RPMI8226 (cell line): ENCODE data around the gene SLC15A4.
"Not testable (repeated sequence)": the region's sequence is repeated elsewhere in the genome, so short reads cannot be mapped to it uniquely, and the experiment has no call there.

Source experiments
- DNase-seq: peaks from one replicate; pipeline ENCODE4 v3.0.0-alpha.2; 2015

SLC15A4 gene

DNA sequence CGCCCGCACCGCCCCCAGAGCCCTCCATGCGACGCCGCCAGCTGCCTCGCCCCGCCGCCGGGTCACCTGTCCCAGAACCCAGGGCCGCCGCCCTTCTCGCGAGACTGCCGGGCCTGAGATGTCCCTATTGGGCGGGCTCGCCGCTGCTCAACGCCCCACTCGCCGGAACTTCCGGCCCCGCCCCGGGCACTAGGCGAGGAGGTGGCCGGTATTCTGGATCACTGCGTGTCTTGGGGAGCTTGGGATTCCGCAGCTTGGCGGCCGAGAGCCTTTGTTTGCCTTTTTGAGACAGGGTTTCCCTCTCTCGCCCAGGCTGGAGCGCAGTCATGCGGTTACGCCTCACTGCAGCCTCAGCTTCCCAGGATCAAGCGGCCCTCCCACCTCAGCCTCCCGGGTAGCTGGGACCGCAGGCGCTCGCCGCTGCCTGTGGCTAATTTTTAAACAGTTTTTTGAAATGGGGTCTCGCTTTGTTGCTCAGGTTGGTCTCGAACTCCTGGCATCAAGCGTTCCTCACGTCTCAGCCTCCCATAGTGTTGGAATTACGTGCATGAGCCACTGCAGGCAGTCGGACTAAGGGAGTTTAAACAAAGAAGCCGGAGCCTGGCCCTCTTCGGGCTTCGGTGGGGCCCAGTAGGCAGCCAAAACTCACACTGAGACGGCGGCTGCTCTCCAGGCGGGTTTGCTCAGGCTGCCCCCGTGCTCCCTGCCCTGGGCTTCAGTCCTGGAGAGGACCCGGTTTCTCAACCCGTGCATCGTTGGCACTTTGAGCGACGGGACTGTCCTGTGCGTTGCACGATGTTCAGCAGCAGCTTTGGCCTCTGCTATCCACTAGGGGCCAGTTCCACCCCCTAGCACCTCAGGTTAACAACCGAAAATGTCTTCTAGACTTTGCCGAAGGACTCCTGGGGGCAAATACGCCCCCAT, at the start of gene SLC15A4:
SLC15A4 (minus strand) TSS at position 43 of the 924 bp plus-strand sequence; CDS start at position 28, 15 bp downstream.
- DNase-seq, result peak; percentile 94

GRCh38 chr12:128872303-128872702, 48.5 kb upstream of the SLC15A4 start:
- no peak for DNase-seq

DNA sequence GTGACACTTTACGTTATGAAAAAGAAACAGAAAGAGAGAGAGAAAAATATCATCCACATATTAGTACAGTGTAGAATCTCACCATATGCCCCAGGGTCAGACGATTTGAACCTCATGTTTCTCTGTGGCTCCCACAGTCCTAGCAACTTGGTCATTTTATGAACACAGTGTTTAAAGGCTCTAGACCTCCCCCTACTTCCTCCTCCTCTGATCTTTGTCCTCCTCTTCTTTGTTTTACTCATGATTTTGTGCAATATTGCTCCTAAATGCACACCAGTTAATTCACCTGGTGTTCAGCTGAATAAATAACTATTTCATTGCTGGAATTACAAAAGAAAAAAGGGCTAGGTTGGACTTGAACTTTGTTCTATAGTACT, 47.7 kb upstream of the SLC15A4 start:
- DNase-seq, result no peak

DNA sequence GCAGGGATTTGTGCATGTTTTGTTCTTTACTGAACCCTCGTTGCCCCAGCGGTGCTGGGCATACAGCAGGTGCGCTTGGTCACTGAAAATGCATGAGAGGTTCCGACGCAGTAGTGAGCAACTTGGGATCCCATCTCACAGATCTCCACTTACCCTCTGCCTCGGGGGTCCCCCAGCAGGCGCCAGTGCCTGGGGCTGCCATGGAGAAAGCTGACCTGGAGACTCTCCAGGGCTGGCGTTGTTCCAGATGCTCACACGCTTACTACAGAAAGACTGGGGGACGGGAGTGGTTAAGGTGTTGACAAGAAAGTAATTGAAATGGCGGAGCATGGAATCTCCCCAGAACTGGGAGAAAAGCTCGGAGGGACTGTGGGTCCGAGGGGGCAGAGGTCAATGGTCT, 43.7 kb upstream of the SLC15A4 start:
- no peak for DNase-seq

GRCh38 chr12:128864516-128865186, 40.9 kb upstream of the SLC15A4 start:
- no peak for DNase-seq

- DNase-seq, result no peak
Observed at GRCh38 chr12:128863957-128864356, 40.2 kb upstream of the SLC15A4 start.

DNA sequence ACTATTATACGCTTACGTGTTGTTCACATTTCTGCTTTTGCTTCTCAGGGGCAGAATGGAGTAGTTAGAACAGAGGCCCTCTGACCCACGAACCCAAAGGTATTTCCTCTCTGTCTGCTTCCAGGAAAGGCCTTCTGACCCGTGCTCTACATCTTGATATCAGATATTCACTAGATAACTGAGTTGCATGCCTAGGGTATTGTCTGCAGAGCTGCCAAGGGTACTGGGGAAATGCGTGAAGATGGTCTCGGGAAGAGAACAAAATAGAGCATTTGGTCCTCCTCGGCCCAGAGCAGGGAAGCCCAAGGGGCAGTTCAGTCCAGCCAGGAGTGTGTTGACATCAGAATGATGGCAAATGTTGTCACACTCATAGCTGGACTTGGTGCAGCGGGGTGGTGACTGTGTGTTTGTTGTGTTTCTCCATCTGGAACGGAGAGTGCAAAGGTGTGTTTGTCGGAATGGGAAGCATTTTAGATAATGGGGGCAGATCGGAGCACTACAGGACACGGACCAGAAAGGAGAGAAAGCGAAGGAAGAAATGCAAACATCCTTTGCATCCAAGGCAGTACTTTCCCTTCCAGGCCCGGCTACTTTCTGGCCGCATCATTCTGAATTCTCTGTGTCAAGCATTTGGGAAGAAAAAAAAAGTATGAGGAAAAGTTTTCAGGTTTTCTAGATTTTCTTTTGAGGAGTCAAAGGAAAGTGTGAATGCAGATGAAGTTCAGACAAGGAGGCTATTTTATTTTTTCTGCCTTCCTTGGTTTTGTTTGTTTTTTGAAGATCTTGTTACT, 37.7 kb upstream of the SLC15A4 start:
- DNase-seq, result no peak

GRCh38 chr12:128859311-128859710, 35.6 kb upstream of the SLC15A4 start:
- DNase-seq, result no peak

DNA sequence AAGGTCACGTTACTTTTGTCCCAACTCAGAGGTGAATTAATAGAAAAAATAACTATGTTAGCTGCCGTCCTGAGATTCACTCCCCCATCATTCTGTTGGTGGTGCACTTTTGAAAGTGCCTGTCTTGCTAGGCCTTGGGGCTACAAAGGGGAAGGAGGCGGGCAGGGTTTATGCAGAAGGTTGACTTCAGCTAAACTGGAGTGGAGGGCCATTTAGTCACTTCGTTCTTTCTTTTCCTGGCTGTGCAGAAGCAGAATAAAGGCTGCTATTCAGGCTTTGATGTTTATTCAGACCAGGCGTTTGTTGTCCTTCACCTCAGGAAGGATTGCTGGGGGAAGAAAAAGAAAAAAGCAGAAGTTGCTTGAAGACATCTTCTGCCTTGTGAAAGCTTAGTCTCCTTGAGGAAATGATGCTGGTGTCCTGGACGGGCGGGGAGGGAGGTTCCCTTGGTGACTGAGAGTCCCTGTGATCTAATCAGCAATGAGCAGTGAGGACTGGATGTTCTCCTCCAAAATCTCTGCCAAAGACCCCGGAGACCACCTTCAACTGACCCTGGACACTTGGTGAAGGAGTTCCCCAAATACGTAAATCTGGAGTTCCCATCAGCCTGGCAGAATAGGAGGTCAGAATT, 33.5 kb upstream of the SLC15A4 start:
- DNase-seq, result no peak

GRCh38 chr12:128856791-128857078, 33.0 kb upstream of the SLC15A4 start:
- no peak for DNase-seq

DNA sequence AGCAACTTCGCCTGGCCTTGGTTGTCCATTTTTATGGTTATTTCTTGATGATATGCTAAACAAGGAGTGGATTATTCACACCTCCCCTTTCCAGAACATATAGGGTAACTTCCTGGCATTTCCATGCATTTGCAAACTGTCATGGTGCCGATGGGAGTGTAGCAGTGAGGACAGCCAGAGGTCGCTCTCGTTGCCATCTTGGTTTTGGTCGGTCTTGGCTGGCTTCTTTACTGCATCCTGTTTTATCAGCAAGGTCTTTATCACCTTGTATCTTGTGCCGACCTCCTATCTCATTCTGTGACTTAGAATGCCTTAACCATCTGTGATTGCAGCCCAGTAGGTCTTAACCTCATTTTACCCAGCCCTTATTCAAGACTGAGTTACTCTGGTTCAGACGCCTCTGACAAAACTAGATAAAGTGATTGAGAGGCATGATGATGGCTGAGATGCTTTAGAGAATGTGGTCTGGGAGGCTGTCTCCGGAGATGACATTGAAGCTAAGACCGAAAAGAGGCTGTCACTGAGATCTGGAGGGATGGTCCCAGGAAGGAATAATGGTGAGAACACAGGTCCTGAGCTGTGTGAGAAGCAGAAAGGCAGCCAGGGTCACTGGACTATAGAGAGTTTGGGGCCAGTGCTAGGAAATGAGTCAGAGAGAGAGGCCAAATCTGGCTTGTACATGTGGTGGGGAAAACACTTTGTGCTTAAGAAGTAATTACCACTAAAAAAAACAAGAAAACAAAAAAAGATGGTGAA, 32.5 kb upstream of the SLC15A4 start:
- no peak for DNase-seq

DNA sequence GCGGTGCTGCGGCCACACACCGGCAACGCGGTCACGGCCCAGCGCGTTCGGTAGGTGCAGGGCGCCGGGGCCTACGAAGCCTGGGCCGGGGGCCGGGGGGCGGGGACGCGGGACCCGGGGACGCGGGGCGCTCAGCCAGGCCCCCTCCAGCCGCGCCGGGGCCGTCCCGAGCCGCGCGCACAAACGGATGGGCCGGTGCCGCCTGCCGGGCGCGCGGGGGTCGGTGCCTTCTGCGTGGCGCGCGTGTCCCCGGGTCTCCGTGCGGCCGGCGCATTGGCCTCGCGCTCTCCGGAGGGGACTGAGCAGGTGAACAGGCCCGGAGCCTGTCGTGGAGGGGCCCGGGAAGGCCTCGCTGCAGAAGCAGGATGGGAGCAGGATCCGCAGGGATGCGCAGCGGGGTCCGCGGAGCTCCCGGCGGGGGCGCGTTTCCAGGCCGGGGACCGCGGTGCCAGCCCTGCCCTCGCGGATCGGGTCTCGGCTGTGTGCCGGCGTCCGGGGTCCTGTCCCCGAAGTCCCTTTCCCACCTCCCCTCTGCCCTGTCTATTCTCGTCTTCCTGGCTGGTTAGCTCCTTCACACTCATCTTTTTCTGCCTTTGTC, 29.9 kb upstream of the SLC15A4 start:
- DNase-seq, result no peak

- DNase-seq, result no peak
Observed at GRCh38 chr12:128852885-128853599, 29.3 kb upstream of the SLC15A4 start, which contains the start of gene GLT1D1. Gene GLT1D1, plus strand, starts transcription at chr12:128853478. Its CDS starts 104 bp downstream, at chr12:128853582.

DNA sequence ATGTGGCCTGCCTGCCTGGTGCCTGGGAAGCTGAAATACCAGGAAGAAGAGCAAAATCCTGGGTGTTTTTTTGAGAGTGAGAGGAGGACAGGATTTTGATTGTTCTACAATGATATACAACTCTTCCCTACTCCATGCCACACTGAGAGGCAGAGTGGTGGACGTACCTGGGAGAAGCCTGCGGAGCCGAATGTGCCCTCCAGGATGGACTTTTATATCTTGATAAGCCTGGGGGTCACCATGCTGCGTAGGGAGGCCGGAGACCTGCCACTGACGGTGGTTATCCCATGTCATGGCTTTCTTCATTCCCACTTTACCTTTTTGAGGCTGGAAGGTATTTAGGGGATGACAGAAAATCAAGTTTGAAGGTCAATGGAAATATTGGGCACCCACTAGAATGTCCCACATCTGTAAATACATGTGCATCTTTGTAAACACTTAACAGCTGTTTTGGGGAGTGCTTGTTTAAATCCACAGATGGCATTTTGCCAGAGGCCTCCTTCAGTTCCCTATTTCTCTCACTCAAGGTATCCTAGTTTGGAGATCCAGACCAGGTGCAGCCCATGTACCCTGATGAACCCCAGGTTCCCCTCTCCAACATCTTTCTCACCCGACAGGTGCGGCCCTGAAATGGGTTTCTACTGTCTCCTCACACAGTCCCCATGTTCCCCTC, 28.4 kb upstream of the SLC15A4 start:
- DNase-seq, result no peak

- not testable (repeated sequence) for DNase-seq
Observed at GRCh38 chr12:128851429-128851828, 27.7 kb upstream of the SLC15A4 start.

DNA sequence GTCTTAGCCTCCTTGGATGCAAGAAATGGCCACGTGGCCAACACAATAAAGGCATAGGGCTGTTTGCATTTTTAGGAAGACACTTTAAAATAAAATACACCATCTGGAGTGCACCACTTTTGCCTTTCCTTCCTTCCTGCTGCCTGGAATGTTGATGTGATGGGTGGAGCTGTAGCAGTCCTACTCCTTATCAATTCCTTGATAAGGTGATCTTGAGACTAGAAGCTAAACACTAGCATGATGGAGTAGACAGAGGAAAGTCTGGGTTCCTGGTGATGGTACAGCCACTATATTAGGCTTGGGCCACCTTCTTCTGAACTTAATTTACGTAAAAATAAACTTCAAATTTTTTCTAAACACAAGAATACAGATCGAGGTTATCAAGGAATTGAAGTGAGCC, 26.6 kb upstream of the SLC15A4 start:
- no peak for DNase-seq

DNA sequence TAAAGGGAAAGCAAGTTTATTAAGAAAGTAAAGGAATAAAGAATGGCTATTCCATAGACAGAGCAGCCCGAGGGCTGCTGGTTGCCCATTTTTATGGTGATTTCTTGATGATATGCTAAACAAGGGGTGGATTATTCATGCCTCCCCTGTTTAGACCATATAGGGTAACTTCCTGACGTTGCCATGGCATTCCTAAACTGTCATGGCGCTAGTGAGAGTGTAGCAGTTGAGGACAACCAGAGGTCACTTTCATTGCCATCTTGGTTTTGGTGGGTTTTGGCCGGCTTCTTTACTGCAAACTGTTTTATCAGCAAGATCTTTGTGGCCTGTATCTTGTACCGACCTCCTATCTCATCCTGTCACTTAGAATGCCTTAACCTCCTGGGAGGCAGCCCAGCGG, 26.0 kb upstream of the SLC15A4 start:
- DNase-seq, result not testable (repeated sequence)

GRCh38 chr12:128848371-128848770, 24.6 kb upstream of the SLC15A4 start:
- DNase-seq, result no peak

GRCh38 chr12:128846671-128847070, 22.9 kb upstream of the SLC15A4 start:
- not testable (repeated sequence) for DNase-seq

DNA sequence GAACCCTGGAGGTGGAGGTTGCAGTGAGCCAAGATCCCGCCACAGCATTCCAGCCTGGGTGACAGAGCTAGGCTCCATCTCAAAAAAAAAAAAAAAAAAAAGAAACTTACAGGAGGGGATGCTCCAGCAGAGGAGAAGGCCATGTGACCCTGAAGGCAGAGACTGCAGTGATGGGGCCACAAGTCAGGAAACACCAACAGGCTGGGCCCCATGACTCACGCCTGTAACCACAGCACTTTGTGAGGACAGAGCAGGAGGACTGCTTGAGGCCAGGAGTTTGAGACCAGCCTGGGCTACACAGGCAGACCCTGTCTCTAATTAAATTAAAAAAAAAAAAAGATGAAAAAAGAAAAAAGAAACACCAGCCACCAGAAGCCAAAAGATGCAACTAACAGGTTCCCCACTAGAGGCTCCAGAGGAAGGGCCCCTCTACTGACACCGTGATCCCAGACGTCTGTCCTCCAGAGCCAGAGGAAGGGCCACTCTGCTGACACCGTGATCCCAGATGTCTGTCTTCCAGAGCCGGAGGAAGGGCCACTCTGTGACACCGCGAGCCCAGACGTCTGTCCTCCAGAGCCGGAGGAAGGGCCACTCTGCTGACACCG, 20.4 kb upstream of the SLC15A4 start:
- DNase-seq, result peak; percentile 5
